Stimulated activated naive CD4-positive, alpha-beta T cell treated with Interleukin-2 at 50 U/mL for 16 hours (primary cell): Measurements from ENCODE around the gene PLXNA2.

Experiments used
- DNase-seq: peaks from one replicate; lab custom pipeline; 2025; lab: John Stamatoyannopoulos, UW

The PLXNA2 gene

GRCh38 chr1:208090388-208091301, 153.5 kb downstream of the PLXNA2 start:
- no peak for DNase-seq

GRCh38 chr1:208089761-208090370, 154.3 kb downstream of the PLXNA2 start:
- no peak for DNase-seq

GRCh38 chr1:208089149-208089548, 155.0 kb downstream of the PLXNA2 start:
- DNase-seq = no peak

DNA sequence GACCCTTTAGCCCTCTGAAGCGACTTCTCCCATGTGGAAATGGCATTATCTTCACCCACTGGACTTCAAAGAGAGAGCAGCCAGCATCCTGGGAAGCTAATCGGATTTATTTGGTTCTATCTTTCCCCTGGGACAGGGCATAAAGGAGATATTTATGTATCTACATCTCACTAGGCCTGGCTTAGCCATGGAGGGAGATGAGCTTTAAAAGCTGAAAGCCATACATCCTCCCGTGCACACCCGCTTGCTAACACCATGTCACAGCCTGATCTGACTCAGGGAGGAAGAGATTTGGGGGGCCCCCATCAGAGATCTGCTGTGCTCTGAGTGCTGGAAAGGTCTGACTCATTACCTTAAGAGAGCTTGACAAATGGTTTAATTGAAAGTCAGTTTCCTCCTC, 155.9 kb downstream of the PLXNA2 start:
- DNase-seq = no peak

DNA sequence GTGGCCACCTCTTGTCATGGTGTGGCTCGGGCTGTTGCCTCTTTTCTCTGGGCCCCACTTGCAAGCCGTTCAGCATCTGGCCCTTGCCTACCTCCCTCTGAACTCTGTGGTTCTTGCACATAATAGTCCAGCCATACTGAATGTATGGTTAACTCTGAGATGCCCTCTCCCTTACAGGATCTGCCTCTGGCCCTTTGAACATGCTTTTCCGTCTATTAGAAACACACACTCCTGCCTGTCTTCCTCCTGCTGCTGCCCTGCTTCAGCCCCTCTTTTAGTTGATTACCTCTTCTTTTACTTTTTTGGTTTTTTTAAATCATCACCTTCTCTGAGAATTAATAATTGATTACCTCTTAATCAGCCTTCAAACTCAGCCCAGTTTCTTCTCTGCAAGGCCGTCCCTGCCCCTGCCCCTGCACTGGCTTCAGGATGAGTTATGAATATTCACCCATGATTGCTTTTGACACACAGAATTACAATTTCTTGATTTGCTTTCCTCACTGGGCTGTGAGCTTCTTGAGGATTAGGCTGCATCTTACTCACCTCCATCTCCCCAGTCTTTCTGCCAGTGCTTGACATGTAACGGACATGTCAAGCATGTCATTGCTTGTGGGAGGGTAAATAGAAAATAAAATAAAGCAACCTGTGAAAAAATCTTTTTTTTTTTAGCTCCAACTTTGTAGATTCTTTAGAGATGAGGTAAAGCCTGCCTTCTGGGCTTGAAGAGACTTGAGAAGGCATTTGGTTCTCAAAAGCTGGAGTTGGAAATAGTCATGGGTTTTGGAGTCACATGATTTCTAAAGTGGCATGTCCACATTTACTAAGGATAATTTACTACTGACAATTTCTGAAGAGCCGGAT, 158.3 kb downstream of the PLXNA2 start:
- DNase-seq = no peak

- no peak for DNase-seq
These were observed 159.4 kb downstream of the PLXNA2 start for GRCh38 chr1:208084764-208085163.

- no peak for DNase-seq
These were observed 160.0 kb downstream of the PLXNA2 start for GRCh38 chr1:208084220-208084619.

GRCh38 chr1:208083715-208084085, 160.5 kb downstream of the PLXNA2 start:
- no peak for DNase-seq

DNA sequence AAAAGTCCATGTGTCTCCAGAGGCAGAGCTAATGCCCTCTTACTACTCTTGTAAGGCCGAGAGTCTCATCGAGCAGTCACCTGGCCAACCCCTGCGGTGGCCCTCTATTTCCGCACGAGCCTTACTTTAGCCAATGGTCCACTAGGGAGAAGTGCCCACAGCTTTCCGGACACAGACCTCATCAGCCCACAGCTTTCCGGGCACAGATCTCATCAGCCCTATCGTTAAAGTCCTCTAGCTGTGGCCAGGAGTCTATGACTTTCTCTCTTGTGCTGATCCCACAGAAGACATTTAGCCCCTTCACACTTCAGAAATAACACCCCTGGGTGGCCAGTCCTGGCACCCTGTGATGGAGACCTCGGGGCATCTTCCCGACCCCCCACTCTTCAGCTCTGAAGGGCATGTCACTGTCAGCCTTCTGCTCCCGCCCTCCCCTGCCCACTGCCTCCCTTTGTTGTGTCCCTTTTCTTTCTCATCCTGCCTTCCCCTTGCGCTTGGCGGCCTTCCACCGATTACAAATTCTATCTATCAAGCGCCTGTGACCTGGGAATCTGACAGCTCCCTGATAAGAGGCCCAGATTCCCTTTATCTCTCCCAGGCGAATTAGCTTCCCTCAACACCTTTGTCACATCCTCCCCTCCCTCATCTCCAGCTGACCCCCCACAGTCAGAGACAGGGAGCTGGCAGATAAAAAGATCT, 161.0 kb downstream of the PLXNA2 start:
- no peak for DNase-seq

DNA sequence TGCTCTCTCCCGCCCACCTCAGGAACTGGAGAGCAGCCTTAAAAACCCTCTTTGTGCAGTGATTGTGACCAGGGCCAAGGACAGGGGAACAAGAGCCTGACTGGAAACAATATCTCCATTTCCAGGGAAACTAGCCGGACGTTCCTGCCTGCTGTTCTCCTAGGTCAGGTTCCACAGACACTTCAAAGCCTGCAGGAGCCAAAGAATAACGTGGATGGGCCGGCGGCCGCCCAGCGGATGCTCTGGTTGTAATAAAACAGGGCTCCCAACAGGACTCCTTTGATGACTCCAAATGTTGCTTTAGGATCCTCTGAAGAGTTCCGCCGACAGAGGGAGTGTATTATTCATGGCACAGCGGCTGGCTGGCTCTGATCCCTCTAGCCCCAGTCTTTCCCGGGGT, 162.2 kb downstream of the PLXNA2 start:
- no peak for DNase-seq

- no peak for DNase-seq
These were observed 163.5 kb downstream of the PLXNA2 start for GRCh38 chr1:208080396-208081286.

DNA sequence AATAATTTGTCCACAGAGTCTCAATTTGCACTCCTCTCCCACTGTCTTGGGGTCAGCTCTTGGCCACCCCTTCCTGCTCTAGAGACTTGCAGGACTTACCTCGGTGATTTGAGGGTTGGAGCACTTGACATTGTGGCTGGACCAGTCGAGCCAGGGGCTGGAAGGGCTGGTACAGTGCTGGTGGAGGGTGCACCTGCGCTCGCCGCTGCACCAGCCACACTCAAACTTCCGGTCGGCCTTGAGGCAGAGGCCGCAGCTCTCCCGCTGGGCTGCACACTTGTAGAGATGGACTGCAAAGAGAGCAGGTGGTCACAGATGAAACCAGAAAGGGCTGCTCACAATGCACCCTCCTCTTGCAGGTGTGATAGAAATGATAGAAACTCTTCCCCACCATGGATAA, 165.0 kb downstream of the PLXNA2 start:
- DNase-seq = no peak

DNA sequence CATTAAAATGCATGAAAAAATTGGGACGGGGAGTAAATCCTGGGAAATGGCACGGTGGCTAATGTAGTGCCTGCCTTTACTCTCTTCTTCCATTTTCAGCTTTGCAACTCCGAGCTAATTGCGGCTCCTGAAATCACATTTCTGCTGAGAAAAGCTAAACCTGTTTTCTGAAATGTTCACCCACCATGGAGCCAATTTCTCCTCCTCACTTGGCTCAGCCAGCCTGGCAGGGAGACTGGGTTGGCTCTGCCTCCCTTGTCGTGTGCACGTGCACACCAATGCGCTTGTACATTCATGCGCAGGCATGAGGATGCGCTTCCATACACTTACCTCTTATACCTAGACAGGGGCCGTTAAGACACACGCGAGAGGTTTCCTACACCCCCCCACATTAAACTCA, 165.4 kb downstream of the PLXNA2 start:
- no peak for DNase-seq

DNA sequence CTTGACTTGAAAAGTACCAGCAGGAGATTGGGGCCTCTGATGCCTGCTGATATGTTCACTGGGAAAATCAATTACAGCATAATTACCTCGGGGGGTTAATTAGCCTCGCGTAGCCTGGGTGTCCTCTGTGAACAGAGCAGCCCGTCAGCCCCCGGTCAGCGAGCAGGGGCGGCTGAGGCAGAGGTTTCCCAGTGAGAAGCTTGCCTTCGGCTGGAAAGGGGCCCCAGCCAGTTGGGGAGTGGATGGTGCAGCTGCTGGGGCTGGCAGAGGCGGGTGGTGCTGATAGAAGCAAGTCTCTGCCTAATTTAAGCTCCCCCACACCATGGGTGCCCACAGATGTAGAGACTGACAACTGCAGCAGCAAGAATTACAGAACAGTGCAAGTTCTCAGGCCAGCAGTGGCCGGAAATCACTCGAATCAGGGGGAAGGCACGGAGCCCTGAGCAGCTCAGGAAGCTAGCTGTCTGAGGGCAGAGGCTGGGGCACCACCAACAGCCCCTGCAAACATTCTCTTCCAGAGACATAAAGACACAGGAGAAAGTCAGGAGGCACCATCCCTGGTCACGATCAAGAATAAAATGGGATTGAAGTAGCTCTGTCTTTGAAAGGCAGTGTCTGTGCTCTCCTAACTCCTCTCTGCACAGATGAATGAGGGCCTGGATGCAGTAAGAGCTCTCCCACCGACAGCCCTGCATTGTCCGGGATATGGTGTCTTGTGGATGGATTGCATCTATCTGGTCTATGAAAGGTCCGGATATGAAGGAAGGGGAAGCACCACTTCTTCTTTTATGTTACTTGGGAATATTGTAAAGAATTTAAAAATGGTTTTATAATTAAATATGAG, 166.7 kb downstream of the PLXNA2 start:
- no peak for DNase-seq

- no peak for DNase-seq
These were observed 169.8 kb downstream of the PLXNA2 start for GRCh38 chr1:208074353-208074752.

GRCh38 chr1:208071435-208072031, 172.7 kb downstream of the PLXNA2 start:
- no peak for DNase-seq

DNA sequence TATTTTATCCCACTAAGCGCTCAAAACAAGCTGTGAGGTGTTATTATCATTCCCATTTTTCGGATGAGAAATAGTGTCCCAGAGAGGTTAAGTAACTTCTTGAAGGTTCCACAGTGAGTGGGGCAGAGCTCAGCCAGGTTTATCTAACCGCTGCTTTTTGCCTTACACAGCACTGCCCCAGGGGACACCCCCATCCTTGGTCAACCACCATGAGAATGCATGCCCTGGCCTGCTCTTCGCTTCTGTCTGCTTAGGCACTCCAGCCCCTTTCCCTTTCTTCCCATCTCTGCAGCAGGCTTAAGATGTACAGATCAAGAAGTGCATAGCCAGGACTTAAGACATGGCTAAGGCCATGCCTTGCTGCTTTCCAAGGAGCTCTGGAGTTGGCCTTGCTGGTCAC, 174.3 kb downstream of the PLXNA2 start:
- DNase-seq = no peak

DNA sequence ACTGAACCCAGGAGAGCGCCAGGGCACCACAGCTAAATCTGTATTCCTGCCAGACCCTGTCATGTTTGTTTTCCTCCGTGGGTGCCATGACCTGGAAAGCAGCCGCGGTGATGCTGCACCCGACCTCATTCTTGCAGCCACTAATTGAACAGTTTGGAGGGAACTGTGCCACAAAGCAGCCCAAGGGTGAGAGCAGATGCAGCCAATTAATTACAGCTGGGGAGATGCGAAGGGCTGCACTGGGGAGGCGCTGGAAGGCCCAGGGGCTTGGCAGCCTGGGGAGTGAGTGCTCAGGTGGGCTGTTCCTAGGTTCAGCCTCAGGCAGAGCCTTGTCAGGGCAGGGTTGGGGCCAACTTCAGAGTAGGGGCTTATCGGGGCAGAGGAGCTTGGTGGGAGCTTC, 174.9 kb downstream of the PLXNA2 start:
- no peak for DNase-seq

- DNase-seq = no peak
These were observed 175.3 kb downstream of the PLXNA2 start for GRCh38 chr1:208068908-208069307.

GRCh38 chr1:208068407-208068806, 175.8 kb downstream of the PLXNA2 start:
- no peak for DNase-seq
